PFSK-1 (cell line): ENCODE measurements around the gene PEF1.

Experiments
- POLR2AphosphoS5 ChIP-seq: IDR thresholded peaks from 2 replicates; pipeline ENCODE4 v1.6.1; 2012; ENCODE audit warnings: low read depth, mild to moderate bottlenecking, control low read depth, low read length, moderate library complexity
- TAF1 ChIP-seq: IDR thresholded peaks from 2 replicates; pipeline ENCODE4 v1.6.1; 2012; ENCODE audit warnings: low read length, control low read depth, borderline replicate concordance; ENCODE audit not compliant: insufficient read depth

- no peak for TF ChIP-seq POLR2AphosphoS5
- no peak for TF ChIP-seq TAF1
Observed at GRCh38 chr1:31632649-31633048, 12.0 kb downstream of the PEF1 start.
